H1 (cell line): Measurements from ENCODE around the gene COG4. TPM values are rescaled to one million over a fixed set of nuclear protein-coding genes. Genes with fewer than 3 reads are reported as not detected.

Source experiments
- CTCF ChIA-PET: fragments of 300-600 bp; sonication (Branson Sonifier 250); formaldehyde crosslinking; loops from one replicate; lab custom pipeline; 2021; ENCODE audit not compliant: partially characterized antibody; lab: Charles Lee
- POLR2A ChIA-PET: fragments of 300-600 bp; sonication (Branson Sonifier 250); formaldehyde crosslinking; loops from one replicate; lab custom pipeline; 2021; ENCODE audit warnings: inconsistent platforms; ENCODE audit not compliant: partially characterized antibody; lab: Charles Lee
- DNase-seq, 2 experiments: peaks; one replicate each; pipeline versions ENCODE4 v3.0.0 to v3.0.0-alpha.2; 2010 to 2022; ENCODE audit warnings: low spot score in 2 of 2, low read depth in 1 of 2, mixed read lengths in 1 of 2
- FAIRE-seq: peaks from 2 replicates; lab custom pipeline; 2011; peaks lifted over from hg19 to GRCh38; lab: Jason Lieb, UNC
- H2AFZ ChIP-seq: 2 replicates; pipeline ENCODE4 v1.8.1; 2012; ENCODE audit warnings: low read length, inconsistent platforms
- H2AK5ac ChIP-seq: 2 replicates; pipeline ENCODE4 v1.6.1; 2013; ENCODE audit warnings: low read depth, low read length
- H2BK120ac ChIP-seq: replicated peaks from 2 replicates; pipeline ENCODE3; 2013; ENCODE audit warnings: low read depth, low read length, inconsistent platforms
- H2BK12ac ChIP-seq: 2 replicates; pipeline ENCODE4 v1.6.1; 2013; ENCODE audit warnings: low read depth, low read length
- H2BK15ac ChIP-seq: 2 replicates; pipeline ENCODE4 v1.6.1; 2013; ENCODE audit warnings: low read length
- H2BK20ac ChIP-seq: 2 replicates; pipeline ENCODE4 v1.6.1; 2013; ENCODE audit warnings: low read length
- H2BK5ac ChIP-seq: 2 replicates; pipeline ENCODE4 v1.6.1; 2013; ENCODE audit warnings: low read depth, low read length
- H3K14ac ChIP-seq: 2 replicates; pipeline ENCODE4 v1.6.1; 2013; ENCODE audit warnings: inconsistent platforms; ENCODE audit not compliant: insufficient read length
- H3K18ac ChIP-seq: 2 replicates; pipeline ENCODE4 v1.6.1; 2013; ENCODE audit warnings: low read length; ENCODE audit errors: extremely low read depth
- H3K23ac ChIP-seq: 2 replicates; pipeline ENCODE4 v1.6.1; 2013; ENCODE audit warnings: inconsistent platforms; ENCODE audit not compliant: insufficient read length
- H3K23me2 ChIP-seq: 2 replicates; pipeline ENCODE4 v1.6.1; 2013; ENCODE audit warnings: low read depth, low read length
- H3K27ac ChIP-seq: 2 replicates; pipeline ENCODE4 v1.6.1; 2011; ENCODE audit warnings: low read depth, low read length, inconsistent platforms
- H3K27me3 ChIP-seq, 4 experiments: replicated peaks in 1 of 4; 1 replicate in 1 of 4; 2 replicates in 3 of 4; pipeline versions ENCODE4 v1.6.1 to v1.8.1; 2011 to 2013; ENCODE audit warnings: low read length in 3 of 4, mild to moderate bottlenecking in 3 of 4, inconsistent platforms in 2 of 4, mixed read lengths in 2 of 4, moderate library complexity in 1 of 4; ENCODE audit not compliant: control insufficient read depth in 3 of 4, insufficient read depth in 3 of 4; ENCODE audit errors: extremely low read depth in 1 of 4
- H3K36me3 ChIP-seq, 4 experiments: 2 replicates each; pipeline versions ENCODE4 v1.6.1 to v1.8.1; 2011 to 2013; ENCODE audit warnings: mild to moderate bottlenecking in 4 of 4, low read length in 3 of 4, moderate library complexity in 2 of 4, control low read depth in 1 of 4, inconsistent platforms in 1 of 4; ENCODE audit not compliant: insufficient read depth in 4 of 4, control insufficient read depth in 2 of 4
- H3K4ac ChIP-seq: replicated peaks from 2 replicates; pipeline ENCODE3; 2013; ENCODE audit warnings: low read length, low read depth, mixed read lengths, inconsistent platforms; ENCODE audit not compliant: insufficient read length
- H3K4me1 ChIP-seq, 4 experiments: replicated peaks in 1 of 4; 1 replicate in 1 of 4; 2 replicates in 3 of 4; pipeline versions ENCODE4 v1.6.1 to v1.8.1; 2011 to 2013; ENCODE audit warnings: low read length in 3 of 4, inconsistent platforms in 2 of 4, mixed read lengths in 1 of 4; ENCODE audit not compliant: insufficient read depth in 4 of 4, control insufficient read depth in 3 of 4
- H3K4me2 ChIP-seq, 2 experiments: 2 replicates each; pipeline versions ENCODE4 v1.6.1 to v1.8.1; 2011 to 2013; ENCODE audit warnings: low read depth in 2 of 2, low read length in 2 of 2, control low read depth in 1 of 2, inconsistent platforms in 1 of 2, mild to moderate bottlenecking in 1 of 2; ENCODE audit not compliant: insufficient read depth in 1 of 2
- H3K4me3 ChIP-seq, 4 experiments: fragments of 200-600, 300-600 bp in 1 of 4; sonication (generic), shearing (Covaris generic), sonication (Bioruptor Twin) in 1 of 4; 2 replicates each; pipeline versions ENCODE4 v1.5.1 to v1.8.1; 2011 to 2016; ENCODE audit warnings: low read length in 4 of 4, low read depth in 3 of 4, control low read depth in 2 of 4, inconsistent platforms in 2 of 4, mild to moderate bottlenecking in 2 of 4, mixed read lengths in 1 of 4, moderate library complexity in 1 of 4; ENCODE audit not compliant: insufficient read depth in 2 of 4; ENCODE audit errors: extremely low read depth in 1 of 4
- H3K56ac ChIP-seq: replicated peaks from 2 replicates; pipeline ENCODE3; 2013; ENCODE audit warnings: low read depth, mild to moderate bottlenecking, mixed read lengths, low read length, inconsistent platforms; ENCODE audit not compliant: insufficient read length
- H3K79me1 ChIP-seq: 2 replicates; pipeline ENCODE4 v1.6.1; 2013; ENCODE audit warnings: low read depth, low read length, control low read depth
- H3K79me2 ChIP-seq, 2 experiments: 2 replicates each; pipeline versions ENCODE4 v1.6.1 to v1.8.1; 2012 to 2013; ENCODE audit warnings: low read length in 2 of 2, mild to moderate bottlenecking in 2 of 2, inconsistent platforms in 1 of 2; ENCODE audit not compliant: insufficient read depth in 2 of 2, control insufficient read depth in 1 of 2
- H3K9ac ChIP-seq, 4 experiments: replicated peaks in 1 of 4; 1 replicate in 1 of 4; 2 replicates in 3 of 4; pipeline versions ENCODE4 v1.6.1 to v1.8.1; 2011 to 2013; ENCODE audit warnings: low read depth in 3 of 4, low read length in 3 of 4, control low read depth in 2 of 4, mild to moderate bottlenecking in 2 of 4, moderate library complexity in 2 of 4, inconsistent platforms in 1 of 4; ENCODE audit errors: extremely low read depth in 1 of 4
- H3K9me3 ChIP-seq, 2 experiments: 2 replicates each; pipeline versions ENCODE4 v1.6.1 to v1.8.1; 2012 to 2013; ENCODE audit warnings: mild to moderate bottlenecking in 2 of 2, moderate library complexity in 2 of 2, control low read depth in 1 of 2, inconsistent platforms in 1 of 2, low read depth in 1 of 2, low read length in 1 of 2, mixed read lengths in 1 of 2; ENCODE audit not compliant: insufficient read depth in 2 of 2
- H4K20me1 ChIP-seq, 2 experiments: replicated peaks in 1 of 2; 2 replicates each; pipeline versions ENCODE3 to v1.8.1; 2011 to 2013; ENCODE audit warnings: inconsistent platforms in 2 of 2, low read length in 2 of 2, mild to moderate bottlenecking in 1 of 2; ENCODE audit not compliant: insufficient read depth in 2 of 2, control insufficient read depth in 1 of 2
- H4K5ac ChIP-seq: 2 replicates; pipeline ENCODE4 v1.6.1; 2013; ENCODE audit warnings: low read length, low read depth, mixed read lengths, inconsistent platforms; ENCODE audit not compliant: insufficient read length
- H4K8ac ChIP-seq: 2 replicates; pipeline ENCODE4 v1.8.0; 2013; ENCODE audit warnings: mild to moderate bottlenecking, moderate library complexity, low read length, inconsistent platforms; ENCODE audit not compliant: insufficient read depth; ENCODE audit errors: extremely low read depth
- H4K91ac ChIP-seq: replicated peaks from 2 replicates; pipeline ENCODE3; 2013; ENCODE audit warnings: low read length, mixed read lengths, inconsistent platforms; ENCODE audit not compliant: insufficient read length
- CREB1 ChIP-seq: IDR thresholded peaks from 2 replicates; pipeline ENCODE4 v1.6.1; 2012; ENCODE audit warnings: inconsistent platforms
- HDAC2 ChIP-seq, 2 experiments: fragments of 300-600 bp in 1 of 2; sonication (generic) in 1 of 2; IDR thresholded peaks; 2 replicates each; pipeline ENCODE4 v1.6.1; 2011 to 2012; ENCODE audit warnings: low read depth in 2 of 2, low read length in 2 of 2, mild to moderate bottlenecking in 2 of 2, moderate library complexity in 2 of 2, borderline replicate concordance in 1 of 2, inconsistent platforms in 1 of 2
- JUN ChIP-seq: IDR thresholded peaks from 2 replicates; pipeline ENCODE4 v1.6.1; 2011; ENCODE audit warnings: low read depth, mild to moderate bottlenecking, improper control_type of control experiment, low read length
- KDM4A ChIP-seq: IDR thresholded peaks from one replicate; pipeline ENCODE4 v1.7.1; 2012; ENCODE audit warnings: low read depth, mild to moderate bottlenecking, moderate library complexity, low read length, inconsistent platforms; ENCODE audit not compliant: severe bottlenecking
- NRF1 ChIP-seq: IDR thresholded peaks from 2 replicates; pipeline ENCODE4 v1.6.1; 2011; ENCODE audit warnings: mild to moderate bottlenecking, low read depth, low read length, improper control_type of control experiment
- PHF8 ChIP-seq: fragments of 200-600 bp; sonication (generic); conservative IDR thresholded peaks from 2 replicates; pipeline ENCODE4 v1.7.1; 2012; ENCODE audit warnings: low read depth, mild to moderate bottlenecking, inconsistent platforms, low read length, moderate library complexity
- POLR2A ChIP-seq, 2 experiments: IDR thresholded peaks; 1 replicate in 1 of 2; 2 replicates in 1 of 2; pipeline ENCODE4 v1.6.1; 2011; ENCODE audit warnings: low read depth in 2 of 2, low read length in 2 of 2, mild to moderate bottlenecking in 2 of 2; ENCODE audit errors: control extremely low read depth in 1 of 2
- RBBP5 ChIP-seq: IDR thresholded peaks from 2 replicates; pipeline ENCODE4 v1.7.1; 2012; ENCODE audit warnings: low read depth, mild to moderate bottlenecking, inconsistent platforms, low read length, moderate library complexity, borderline replicate concordance
- SIN3A ChIP-seq, 2 experiments: IDR thresholded peaks in 1 of 2; conservative IDR thresholded peaks in 1 of 2; 2 replicates each; pipeline ENCODE4 v1.6.1; 2011 to 2012; ENCODE audit warnings: low read length in 2 of 2, improper control_type of control experiment in 1 of 2, low read depth in 1 of 2, mild to moderate bottlenecking in 1 of 2
- SUZ12 ChIP-seq: fragments of 200-600 bp; sonication (generic); IDR thresholded peaks from 2 replicates; pipeline ENCODE4 v1.6.1; 2012; ENCODE audit warnings: mild to moderate bottlenecking, inconsistent platforms, low read length, moderate library complexity, mixed read lengths
- TCF12 ChIP-seq: IDR thresholded peaks from 2 replicates; pipeline ENCODE4 v1.6.1; 2011; ENCODE audit warnings: low read depth, mild to moderate bottlenecking, low read length
- YY1 ChIP-seq: IDR thresholded peaks from 2 replicates; pipeline ENCODE4 v1.6.1; 2011; ENCODE audit warnings: low read depth, mild to moderate bottlenecking, low read length
- WGBS, 2 experiments: shearing (Covaris generic) in 1 of 2; methylation state at CpG; one replicate each; pipeline versions ENCODE4 v1.1.6 to v1.1.7; 2013 to 2015; ENCODE audit warnings: low lambda C conversion rate in 2 of 2, mixed read lengths in 2 of 2, inconsistent platforms in 1 of 2, low coverage in 1 of 2, missing lambda C conversion rate in 1 of 2; ENCODE audit not compliant: insufficient replicate concordance in 2 of 2, insufficient coverage in 1 of 2, insufficient read length in 1 of 2; ENCODE audit errors: extremely low coverage in 1 of 2, missing lambda C conversion rate in 1 of 2; 5-methylcytosine and 5-hydroxymethylcytosine counted together
- polyA plus RNA-seq, 7 experiments: library from polyadenylated mRNA; depleted of rRNA in 3 of 7; stranded (reverse) in 5 of 7; unstranded in 2 of 7; fragments of >200 nt in 5 of 7; fragments of 200-250 nt in 2 of 7; gene quantifications; 1 replicate in 5 of 7; 2 replicates in 1 of 7; 4 replicates in 1 of 7; pipeline versions ENCODE4 v1.2.1 to v1.2.3, GENCODE V29; 2011 to 2013; ENCODE audit warnings: missing spikeins in 2 of 7, mixed read lengths in 2 of 7
- total RNA-seq: library from RNA; stranded (reverse); fragmentation: NEBNext Ultra II Directional; extraction: Animal tissue kit (Norgen Biotek cat#: 25700); gene quantifications from 2 replicates; pipeline ENCODE4 v1.2.1, GENCODE V29; 2021
- TF ChIP-seq, protein P1 (sequence below): IDR thresholded peaks from 2 replicates; pipeline ENCODE4 v1.6.1; 2012; ENCODE audit warnings: inconsistent platforms

Gene COG4
- total and polyA plus RNA-seq, 2 of the 8 experiments (the other 6 are each of a cell fraction or from before 2014, with no cell fraction given): 46.1 to 50.2 TPM

DNA sequence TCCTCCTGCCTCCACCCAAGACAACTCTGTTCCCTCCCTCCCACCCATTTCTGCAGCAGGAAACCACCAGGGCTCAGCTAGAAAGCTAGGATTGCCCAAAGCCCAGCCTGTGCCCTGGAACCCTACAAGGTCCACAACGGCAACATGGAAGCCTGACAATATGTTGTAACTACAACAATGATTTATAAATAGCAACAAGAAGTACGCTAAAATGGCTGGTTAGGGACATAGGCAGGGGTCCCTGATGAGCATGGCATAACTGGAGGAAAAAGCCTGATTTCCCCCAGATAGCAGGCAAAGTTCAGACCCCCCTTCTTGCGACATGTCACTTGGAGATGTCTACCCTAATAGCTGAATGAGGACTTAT lies 91.0 kb downstream of the COG4 start:
- H2BK12ac ChIP-seq: peak overlapping the region; percentile 75; the same call in 1 of the 2 replicates
- FAIRE-seq (no peak), DNase-seq (no peak)
- peak overlapping the region; percentile 78; the same call in 1 of the 2 replicates for H2BK5ac ChIP-seq
- H3K23me2 ChIP-seq: no peaks in the 10 kb centered on the region
- H3K27me3 ChIP-seq: no peaks in the 10 kb centered on the region
- H3K9ac ChIP-seq: no peak overlapping the region; a peak in 1 of 7 replicates
- H3K4ac ChIP-seq: no peak overlapping the region
- H4K20me1 ChIP-seq: no peaks in the 10 kb centered on the region
- H2BK120ac ChIP-seq: no peak overlapping the region
- peaks cover 9% of the 10 kb centered on the region for H3K79me1 ChIP-seq
- H3K18ac ChIP-seq: no peak overlapping the region; the same call in 1 of the 2 replicates
- H3K27ac ChIP-seq: 0 out of 2 replicates have a peak overlapping the region, but pooled peaks have one; percentile 30
- no peak overlapping the region for H3K4me3 ChIP-seq
- H3K9me3 ChIP-seq: no peaks in the 10 kb centered on the region
- peaks cover 0 to 67% of the 10 kb centered on the region in 2 experiments; a peak in 3 of 4 replicates for H3K79me2 ChIP-seq
- peaks cover 0 to 5% (median 0%) of the 10 kb centered on the region in 4 experiments; a peak in 3 of 8 replicates for H3K36me3 ChIP-seq
- H3K56ac ChIP-seq: no peak overlapping the region
- H3K23ac ChIP-seq: no peak overlapping the region
- 82% methylated on average over 3 of the region's 3 CpGs; no CpG with 5 or more reads in 1 of the 2 experiments for WGBS, 2 experiments
- H2AK5ac ChIP-seq: no peak overlapping the region
- no peak overlapping the region for H2BK20ac ChIP-seq
- H2AFZ ChIP-seq: no peak overlapping the region
- H3K4me1 ChIP-seq: peaks cover 35 to 46% (median 38%) of the 10 kb centered on the region in 4 experiments
- H2BK15ac ChIP-seq: peak overlapping the region; percentile 97; the same call in 1 of the 2 replicates
- POLR2A ChIA-PET: interaction anchor here (0.8 to 2.6 kb wide), 9 partner anchors 11 to 51 kb away, joined by 3 to 9 read pairs (median 4); no protein-coding TSS in a partner anchor
- H4K91ac ChIP-seq: no peak overlapping the region
- CTCF ChIA-PET: interaction anchor here (0.9 to 2.6 kb wide), 9 partner anchors 10 to 38 kb away, joined by 3 to 10 read pairs (median 3); no protein-coding TSS in a partner anchor
- H4K8ac ChIP-seq: no peak overlapping the region
- no peak overlapping the region for H3K4me2 ChIP-seq
- H4K5ac ChIP-seq: no peak overlapping the region
- no peak overlapping the region for H3K14ac ChIP-seq
- TF ChIP-seq SUZ12: no peak
- TF ChIP-seq NRF1: no peak
- no peak for TF ChIP-seq SIN3A (conservative IDR thresholded peaks at IDR 0.05 in 1 of 2, IDR thresholded peaks at IDR 0.05 in 1 of 2; ENCODE audit: low read depth in 1 of 2, low read length in 2 of 2)
- no peak for TF ChIP-seq POLR2A (IDR thresholded peaks at IDR 0.05; ENCODE audit: control extremely low read depth in 1 of 2, low read depth in 2 of 2, low read length in 2 of 2)
- no peak for TF ChIP-seq RBBP5
- no peak for TF ChIP-seq PHF8
- TF ChIP-seq HDAC2 (IDR thresholded peaks at IDR 0.05; ENCODE audit: borderline replicate concordance in 1 of 2, low read depth in 2 of 2, low read length in 2 of 2): no peak
- no peak for TF ChIP-seq TCF12
- no peak for TF ChIP-seq JUN
- TF ChIP-seq YY1: no peak
- no peak for TF ChIP-seq CREB1
- TF ChIP-seq KDM4A: no peak
- TF ChIP-seq, protein P1, sequence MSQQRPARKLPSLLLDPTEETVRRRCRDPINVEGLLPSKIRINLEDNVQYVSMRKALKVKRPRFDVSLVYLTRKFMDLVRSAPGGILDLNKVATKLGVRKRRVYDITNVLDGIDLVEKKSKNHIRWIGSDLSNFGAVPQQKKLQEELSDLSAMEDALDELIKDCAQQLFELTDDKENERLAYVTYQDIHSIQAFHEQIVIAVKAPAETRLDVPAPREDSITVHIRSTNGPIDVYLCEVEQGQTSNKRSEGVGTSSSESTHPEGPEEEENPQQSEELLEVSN: no peak
